ENCODE results near the gene ZNF384.
A peak's percentile ranks its signal among the peaks of the same experiment; 100 is the strongest.

Gene ZNF384

DNA sequence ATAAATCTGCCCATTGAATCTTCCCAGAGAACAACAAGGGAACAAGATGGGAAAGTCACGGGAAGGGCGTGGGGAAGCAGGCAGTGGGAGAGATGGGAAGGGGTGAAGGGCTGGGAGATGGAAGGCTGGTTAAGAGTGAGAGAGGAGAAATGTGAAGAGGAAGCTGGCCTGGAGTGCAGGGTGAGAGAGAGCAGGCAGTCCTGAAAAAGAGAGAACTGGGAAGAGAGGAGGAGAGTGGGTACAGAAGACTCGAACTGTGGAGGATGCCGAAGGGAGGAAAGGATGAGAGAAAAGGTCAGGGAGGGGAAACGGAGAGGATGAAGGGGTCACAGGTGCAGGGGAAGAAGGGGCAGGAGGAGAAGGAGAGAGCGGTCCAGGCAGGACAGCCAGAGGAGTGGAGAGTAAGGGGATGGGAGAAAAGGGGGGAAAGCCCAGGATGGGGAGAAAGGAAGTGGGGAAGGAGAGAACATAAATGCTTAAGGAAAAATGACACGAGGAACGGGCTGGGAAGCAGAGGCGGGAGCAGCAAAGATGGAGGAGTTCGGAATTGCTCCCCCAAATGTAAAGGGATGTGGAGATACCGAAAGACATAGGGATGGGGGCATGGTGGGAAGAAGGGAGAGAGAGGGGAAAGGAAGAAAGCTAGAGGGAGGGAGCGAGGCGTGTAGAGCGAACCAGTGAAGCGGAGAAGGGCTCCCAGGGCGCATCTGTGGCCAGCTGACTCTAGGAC lies 10.2 kb upstream of the ZNF384 start:
- no peak for DNase-seq

DNA sequence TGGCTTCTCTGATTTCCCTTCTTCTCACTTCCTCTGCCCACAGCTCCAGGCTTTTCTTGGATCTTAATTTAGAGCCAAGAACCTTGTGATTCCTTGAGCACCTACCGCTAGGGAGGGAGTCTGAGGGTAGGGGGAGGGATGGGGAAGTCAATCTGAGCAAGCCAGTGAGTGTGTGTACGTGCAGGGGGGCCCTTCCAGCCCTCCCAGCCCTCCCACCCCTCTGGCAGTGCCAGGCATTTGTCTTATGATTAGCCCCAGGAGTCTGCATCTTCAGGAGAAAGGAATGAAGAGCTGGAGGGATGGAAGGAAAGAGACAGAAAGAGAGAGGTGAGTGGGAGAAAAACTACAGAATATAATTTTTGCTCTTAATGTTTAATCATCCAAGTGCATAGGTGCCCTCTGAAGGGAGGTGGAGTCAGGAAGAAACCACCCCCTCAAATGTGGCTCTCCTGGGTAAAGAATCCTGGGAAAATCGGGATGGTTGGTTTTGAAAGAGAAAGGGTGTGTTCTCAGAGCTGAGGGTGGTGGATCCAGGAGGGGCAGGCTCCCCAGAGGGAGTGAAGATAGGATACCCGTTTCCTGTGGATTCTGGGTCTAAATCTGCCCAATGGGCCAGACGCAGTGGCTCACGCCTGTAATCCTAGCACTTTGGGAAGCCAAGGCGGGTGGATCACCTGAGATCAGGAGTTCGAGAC lies 9.3 kb upstream of the ZNF384 start:
- no peak for DNase-seq

DNA sequence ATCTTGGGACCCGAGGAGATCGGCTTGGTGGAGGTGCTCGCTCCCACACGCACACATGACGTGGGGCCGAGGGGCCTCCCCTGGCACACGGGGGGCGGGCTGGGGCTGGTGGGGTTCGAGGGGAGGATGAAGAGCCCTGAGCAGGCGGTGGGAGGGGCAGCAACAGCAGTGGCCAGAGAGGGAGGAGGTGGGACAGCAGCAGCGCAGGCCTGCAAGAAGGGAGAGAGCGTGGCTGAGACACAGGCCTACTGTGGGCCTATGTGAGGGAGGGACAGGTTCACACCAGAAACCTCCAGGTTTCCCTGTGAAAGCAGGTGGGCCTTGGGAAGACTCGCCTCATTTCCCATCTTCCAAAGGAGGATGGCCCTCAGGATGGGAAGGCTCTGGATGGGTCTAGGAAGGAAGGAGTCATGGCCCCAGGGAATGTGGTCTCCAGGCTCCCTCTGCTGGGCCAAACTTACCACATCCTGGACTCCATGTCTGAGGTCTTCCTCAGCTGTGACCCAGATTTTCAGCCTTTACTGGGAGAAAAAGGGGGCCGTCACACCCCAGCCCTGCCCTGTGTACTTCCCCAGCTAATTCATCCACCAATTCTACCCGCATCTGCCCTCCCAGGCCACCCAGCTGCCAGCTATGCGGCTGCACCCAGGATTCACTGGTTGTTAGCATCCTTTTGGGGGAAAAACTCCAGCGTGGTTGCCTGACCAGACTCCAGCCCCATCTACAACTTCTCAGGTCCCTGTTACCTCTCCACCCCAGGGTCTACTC lies 8.6 kb upstream of the ZNF384 start:
- DNase-seq: peak; percentile 86

DNA sequence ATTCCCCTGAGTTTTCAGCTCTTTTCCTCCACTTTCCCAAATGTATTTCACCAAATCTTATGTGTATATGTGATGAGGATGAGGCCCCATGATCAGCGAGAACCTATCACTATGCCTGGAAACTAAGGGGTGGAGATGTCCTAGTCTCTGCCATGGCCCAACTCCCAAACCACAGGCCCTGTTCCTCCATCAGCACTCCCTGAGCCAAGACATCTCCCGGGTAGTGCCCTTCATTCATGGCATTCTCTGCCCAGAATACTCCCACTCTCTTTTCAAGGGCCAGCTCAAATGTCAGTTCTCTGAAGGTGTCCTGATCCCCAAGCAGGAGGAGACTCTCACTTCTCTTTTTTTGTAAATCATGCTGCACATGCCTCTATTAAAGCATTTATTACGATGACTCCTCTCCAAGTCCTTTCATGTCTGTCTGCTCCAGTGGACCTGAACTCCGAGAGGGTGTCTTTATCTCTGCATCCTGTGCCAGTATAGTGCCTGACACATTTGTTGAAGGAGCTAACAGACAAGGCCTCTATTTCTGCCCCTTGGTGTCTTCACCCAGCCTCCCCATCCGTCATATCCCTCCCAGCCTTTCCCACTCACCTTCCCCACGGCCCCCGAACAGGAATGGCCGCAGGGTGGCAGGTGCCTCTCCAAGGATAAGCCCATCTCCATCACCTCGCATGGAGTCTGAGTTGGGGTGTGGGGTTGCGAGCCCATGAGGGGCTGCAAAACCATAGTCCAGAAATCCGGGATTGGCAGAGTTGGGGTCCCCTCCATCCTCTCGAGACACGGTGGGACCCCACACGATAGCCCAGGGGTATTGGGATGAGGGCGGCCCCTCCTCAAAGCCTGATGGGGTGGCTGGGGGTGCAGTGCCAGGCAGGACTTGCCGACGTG lies 7.8 kb upstream of the ZNF384 start:
- peak; percentile 49 for DNase-seq

DNA sequence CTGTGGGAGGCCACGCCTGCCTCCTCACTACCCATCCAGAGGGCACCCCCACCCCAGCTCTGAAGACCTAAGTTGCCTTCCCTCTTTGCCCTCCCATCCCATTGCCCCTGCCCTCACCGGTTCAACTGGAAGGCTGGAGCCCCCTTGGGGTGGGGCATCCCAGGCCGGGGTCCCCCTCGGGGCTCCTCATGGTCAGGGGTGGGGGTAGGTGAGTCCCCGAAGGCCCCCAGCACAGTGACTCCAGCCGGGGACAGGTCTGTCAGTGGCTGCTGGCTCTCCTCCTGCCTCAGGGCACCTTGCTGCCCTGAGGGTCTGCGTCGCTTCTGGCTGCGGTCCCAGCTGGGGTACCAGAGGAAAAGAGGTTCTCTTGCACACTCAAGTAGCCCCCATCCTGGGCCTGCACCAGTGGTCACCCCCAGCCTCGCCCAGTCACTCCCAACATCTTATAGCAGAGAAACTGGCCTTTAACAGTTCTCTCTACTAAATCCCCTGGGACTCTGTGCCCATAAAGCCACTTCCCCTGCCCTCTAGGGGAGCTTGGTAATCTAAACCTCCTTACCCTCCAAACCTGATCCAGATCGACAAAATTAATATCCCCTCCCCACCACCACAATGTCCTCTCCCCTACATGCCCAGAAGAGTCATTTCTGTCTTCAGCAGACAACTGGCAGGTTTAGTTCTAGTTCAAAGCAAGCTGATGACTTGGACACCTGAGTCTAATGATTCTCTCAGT lies 6.3 kb upstream of the ZNF384 start:
- DNase-seq: no peak

DNA sequence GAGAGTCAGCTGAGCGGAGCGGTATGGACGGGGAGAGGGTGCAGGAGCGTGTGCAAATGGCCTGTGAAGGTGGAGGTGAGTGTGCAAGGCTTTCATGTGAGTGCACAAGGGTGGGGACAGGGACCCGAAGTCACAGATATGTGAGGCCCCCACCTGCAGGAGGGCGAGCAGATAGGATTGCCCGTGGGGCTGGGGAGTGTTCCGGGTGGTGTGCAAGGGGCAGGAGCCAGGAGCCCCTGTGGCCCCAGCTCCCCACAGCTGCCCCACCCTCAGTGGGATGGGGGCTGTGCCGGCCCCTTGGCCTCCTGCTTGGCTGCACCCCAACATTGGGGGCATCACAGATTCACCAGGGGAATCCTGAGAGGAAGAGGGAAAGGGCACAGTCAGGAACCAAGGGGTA lies 5.5 kb upstream of the ZNF384 start:
- DNase-seq: no peak

DNA sequence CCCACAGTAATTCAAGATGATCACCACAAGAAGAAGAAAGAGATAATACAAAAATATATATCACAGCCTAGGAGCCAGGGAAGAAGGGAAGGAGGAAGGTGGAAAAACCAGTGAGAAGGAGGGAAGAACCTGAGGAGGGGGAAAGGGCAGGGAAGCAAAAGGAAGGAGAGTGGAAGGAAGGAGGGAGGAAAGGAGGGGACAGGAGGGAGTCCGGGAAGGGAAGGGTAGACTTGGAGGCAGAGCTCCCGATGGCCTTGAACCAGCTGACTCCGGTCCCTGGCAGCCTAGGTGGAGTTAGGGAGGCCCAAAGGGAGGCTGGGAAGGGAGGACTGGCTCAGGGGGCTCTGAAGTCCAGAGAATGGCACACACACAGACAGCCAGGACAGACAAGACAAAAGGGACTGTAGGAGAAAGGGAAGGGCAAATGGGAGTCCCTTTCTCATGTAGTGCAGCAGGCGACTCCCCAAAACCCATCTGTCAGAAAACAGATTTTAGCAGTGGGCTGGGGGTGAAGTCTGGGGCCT lies 4.7 kb upstream of the ZNF384 start:
- DNase-seq: no peak

DNA sequence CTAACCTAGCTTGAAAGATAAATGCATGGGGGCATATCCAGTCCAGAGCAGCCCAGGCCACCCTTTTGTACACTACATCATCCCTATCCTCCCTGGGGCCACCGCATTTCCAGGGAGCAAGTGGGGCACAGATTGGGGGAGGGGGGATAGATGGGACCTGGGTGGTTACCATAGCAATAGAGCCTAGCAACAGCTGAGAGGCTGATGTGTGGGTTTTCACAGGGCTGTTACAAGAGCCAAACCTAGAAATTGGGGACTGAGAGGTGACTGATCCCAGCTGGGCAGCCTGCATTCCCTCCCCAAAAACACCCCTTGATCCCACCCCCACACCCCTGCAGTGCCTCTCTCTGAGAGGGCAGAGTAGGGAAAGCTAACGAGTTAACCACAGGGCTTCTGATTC lies 3.7 kb upstream of the ZNF384 start:
- peak; percentile 40 for DNase-seq

DNA sequence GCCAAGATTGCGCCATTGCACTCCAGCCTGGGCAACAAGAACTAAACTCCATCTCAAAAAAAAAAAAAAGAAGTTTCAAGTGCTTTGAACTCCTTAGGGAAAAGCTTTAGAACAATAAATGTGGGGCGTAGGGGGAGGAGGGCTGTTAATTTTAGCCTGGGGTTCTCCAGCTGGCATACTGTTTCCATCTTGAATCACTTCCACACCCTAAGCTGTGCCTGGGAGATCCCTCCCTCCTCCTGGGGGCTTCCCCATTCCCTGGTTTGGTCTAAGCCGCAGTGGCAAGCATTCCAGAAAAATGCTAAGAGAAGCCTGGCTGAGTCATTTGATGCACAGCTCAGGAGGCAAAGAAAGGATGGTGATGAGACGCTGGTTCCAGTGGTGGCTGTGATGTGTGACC lies 2.3 kb upstream of the ZNF384 start:
- DNase-seq: no peak

DNA sequence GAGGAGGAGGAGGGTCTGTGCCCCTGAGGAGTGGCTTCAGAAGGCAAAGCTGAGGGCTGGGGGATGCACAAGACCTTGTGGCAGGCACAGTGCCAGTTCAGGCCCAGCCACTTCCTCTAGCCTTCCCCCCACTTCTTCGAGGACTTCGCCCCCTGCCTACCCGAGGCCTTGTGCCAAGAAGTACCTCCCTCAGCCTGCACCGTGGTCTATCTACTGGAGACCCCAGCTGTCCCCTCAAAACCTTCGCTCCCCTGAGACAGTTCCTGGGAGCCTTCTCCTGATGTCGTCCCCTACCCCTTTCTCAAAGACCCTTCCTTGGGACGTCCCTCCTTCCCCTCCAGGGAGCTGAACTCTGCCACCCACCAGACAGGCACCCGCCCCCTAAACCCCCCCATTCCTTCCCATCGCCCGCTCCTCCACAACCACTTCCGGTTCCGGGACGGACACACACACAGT lies 604 bp downstream of the ZNF384 start:
- peak; percentile 72 for DNase-seq

DNA sequence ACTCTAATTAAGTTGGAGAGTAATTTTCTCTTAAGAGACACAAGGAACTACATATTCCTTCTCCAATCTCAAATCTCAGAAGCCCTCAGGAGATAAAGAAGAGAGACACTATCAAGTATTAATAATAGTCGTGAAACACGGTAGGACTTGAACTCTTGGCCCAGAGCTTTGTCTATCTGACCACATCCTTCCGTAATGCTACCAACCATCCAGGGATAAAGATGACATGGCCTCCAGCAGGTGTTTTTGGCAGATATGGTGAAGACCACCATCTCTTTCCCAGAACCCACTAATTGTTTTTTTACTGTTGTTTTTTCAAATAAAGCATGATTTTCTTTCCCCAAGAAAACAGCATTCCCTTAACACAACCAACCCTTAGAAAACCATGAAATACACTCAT lies 3.4 kb downstream of the ZNF384 start:
- DNase-seq: no peak

DNA sequence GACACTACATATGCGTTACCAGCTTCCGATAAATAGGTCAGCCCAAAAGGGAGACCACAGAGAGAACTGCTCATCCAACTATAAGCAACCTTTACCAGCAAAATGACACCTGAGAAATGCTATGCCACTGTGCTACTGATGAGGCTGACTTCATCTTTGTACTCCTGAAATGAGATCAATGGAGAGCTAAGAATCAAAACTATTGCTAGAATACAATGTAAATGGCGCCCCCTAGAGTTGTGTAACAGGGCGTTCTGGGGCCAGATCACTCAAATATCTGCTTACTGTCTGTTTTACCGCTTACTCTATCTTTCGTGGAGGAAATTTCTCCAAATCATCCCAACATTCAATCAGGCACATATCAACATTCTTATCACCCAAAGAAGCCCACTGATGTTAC lies 4.6 kb downstream of the ZNF384 start:
- peak; percentile 83 for DNase-seq

DNA sequence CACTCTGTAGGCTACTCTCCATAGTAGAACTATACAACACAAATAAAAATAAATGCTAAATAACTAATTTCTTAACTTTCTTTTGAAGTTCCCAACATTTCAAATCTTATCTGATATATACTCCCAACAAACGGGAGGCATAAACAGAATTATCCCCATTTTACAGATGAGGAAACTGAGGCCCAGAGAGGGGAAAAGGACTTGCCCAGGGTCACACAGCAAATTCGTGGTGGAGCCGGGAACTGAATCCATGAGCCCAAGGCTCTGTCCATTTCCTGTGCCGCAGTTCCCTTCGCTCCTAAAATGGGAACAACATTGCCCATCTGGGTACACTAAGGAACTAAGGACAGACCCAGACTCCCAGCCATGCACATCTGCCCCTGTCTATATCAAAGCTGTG lies 12.2 kb downstream of the ZNF384 start:
- no peak for DNase-seq

DNA sequence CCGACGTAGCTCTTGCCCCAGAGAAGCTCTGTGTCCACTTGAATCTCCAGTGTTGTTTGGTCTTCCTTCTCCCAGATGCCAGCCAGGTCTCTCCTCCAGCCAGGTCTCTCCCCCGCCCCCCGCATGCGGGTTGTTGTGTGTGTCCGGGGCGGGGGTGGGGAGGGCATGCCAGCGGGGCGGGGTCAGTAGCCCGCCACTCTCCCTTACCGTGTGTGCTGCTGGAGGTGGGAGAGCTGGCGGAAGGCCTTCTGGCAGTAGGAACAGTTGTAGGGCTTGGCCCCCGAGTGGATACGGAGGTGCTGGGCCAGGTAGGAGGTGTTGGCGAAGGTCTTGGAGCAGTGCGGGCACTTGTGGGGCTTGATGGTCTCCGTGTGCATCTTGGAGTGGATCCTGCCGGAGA lies 17.0 kb downstream of the ZNF384 start:
- no peak for DNase-seq

DNA sequence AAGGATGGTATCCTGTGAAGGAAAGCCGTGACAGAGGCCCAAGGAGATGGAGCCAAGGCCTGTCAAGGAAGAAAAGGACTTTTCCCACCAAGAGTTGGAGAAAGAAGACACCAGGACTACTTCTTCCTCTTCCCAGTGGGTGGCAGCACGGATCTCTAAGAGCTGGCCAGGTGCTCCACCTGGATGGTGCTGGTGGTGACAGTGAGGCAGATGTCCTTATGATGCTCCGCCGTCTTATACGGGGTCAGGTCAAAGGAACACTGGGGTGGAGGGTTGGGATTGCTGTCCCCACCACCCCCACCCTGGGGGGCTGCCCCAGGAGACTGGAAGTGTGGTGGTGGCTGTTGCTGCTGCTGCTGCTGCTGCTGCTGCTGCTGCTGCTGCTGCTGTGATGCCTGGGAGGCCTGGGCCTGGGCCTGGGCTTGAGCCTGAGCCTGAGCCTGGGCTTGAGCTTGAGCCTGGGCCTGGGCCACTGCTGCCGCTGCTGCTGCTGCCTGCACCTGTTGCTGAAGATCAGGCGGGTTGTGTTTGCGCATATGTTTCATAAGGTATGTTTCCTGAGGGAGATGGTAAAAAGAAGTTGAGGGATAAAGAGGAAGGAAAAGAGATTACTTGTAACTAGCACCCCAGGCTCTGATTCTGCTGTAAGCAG lies 21.5 kb downstream of the ZNF384 start:
- peak; percentile 76 for DNase-seq

DNA sequence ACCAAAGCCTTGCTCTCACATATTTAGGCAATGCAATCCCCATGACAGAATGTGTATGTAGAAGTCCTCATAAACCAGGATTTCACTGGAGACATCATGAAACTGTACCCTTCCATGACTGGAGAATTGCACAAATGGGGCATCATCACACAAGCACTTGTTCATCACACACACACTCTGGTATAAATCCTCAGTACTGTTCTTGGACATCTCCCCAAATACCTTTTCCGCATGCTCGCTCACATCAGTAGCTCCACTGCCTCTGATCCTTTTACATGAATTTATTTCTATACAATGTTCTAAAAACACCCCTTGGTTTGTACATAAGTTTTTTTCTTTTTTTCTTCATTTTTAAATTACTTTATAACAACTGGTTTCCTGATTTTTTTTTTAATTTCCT lies 23.0 kb downstream of the ZNF384 start:
- DNase-seq: no peak

DNA sequence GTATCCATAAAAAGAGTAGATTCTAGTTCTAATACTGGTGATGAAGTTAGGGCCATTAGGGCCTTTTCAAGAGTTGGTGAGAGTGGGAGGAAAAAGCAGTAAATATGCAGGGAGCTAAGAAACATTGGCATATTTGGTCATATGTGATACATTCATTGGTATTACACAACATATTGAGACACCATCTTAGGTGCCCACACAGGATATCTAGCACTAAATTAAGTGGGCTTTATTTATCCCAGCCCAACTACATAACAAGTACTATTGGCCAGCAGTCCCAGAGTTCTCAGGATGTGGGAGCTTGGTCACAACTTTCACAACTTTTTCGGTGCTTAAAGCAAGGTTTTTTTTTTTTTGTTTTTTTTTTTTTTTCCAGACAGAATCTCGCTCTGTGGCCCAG lies 24.3 kb downstream of the ZNF384 start:
- DNase-seq: no peak

DNA sequence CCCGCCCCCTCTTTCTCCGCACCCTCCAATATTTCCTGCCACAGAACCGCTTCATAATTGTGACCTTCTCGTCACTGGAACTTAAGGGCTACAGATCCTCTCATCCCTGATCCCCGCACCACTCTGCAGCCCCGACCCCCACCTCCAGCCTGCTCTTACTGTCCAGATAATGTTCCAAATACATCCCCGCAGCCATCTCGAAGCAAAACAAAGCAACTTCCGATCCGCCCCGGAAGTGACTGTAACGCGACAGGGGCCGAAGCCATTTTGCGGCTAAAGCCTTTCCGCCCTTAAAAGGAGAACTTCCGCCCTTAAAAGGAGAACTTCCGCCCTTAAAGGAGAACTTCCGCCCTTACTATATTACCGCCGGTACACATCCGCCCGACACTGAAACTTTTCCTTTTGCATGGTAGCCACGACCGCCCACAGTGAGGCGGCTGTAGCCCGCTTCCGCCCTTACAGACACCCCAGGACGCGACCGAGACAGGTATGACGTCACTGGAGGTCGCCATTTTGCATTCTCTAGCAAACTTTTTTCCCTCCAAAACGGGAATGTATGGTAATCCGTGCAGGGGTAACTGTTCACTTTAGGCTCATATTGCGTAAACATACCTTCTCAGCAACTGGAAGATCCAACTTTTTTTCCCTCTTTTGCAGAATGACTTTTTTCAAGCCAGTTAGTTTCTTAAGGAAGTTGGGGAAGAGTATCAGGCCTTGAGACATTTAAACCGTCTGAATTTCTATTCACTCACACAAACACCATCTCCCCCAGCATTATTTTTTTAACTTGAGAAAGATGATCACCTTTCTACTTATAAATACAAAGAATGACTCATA lies 26.1 kb downstream of the ZNF384 start, which contains the start of gene ING4:
TSS of gene ING4 (minus strand) at position 214 of the 837 bp plus-strand sequence. CDS start at position 196, 18 bp downstream.
- peak; percentile 100 for DNase-seq

DNA sequence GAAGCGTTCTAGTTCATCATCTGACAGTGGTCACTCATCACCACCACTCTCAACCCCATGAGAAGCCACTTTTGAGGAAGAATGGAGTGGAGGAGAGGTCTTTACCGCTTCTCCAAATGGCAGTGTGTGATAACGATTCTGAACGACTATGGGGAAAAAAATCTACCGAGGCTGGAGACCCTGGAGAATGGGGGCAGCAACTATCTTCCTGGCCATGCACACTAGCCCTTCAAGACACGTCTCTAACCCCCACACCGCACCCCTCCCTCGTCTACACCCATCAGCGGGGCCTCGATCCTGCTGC lies 26.6 kb downstream of the ZNF384 start:
- DNase-seq: no peak

DNA sequence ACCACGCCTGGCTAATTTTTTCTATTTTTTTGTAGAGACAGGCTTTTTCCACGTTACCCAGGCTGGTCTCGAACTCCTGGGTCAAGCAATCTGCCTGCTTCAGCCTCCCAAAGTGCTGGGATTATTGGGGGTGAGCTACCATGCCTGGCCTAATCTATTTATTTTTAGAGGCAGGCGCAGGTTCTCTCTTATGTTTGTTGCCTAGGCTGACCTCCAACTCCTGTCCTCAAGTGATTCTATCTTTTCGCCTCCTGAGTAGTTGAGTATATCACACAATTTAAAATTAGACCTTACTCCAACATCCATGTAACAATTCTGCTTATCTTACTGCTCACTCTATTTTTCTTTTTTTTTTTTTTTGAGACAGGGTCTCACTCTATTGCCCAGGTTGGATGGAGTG lies 35.2 kb downstream of the ZNF384 start:
- no peak for DNase-seq
